VCaP (cell line): Measurements from ENCODE around the gene CETN2.

Source experiments
- H3K27ac ChIP-seq: fragments of 450-650 bp; 2 replicates; pipeline ENCODE4 v1.5.1; 2017
- TF ChIP-seq, protein P1 (sequence below): fragments of 450-650 bp; conservative IDR thresholded peaks from 2 replicates; pipeline ENCODE4 v1.5.1; 2017; ENCODE audit warnings: mild to moderate bottlenecking, moderate library complexity

CETN2 gene

DNA sequence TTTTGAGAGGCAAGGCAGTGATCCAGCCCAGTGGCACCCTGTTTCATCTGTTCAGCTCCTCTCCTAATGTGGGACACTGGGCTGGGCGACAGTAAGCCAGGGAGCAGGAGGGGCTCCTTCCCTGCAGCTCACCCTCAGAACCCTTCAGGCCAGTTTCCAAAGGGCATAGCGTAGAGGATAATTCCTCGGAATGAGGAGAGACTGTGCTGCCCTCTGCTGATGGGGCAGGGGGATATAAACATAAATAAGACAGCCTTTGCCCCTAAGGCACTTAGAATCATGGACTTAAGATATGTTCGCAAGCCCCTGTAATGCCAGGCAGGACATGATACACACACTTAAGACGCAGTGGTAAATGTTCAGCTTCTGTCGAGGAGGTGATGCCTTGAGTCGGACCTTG lies 39.4 kb upstream of the CETN2 start:
- TF ChIP-seq, protein P1, sequence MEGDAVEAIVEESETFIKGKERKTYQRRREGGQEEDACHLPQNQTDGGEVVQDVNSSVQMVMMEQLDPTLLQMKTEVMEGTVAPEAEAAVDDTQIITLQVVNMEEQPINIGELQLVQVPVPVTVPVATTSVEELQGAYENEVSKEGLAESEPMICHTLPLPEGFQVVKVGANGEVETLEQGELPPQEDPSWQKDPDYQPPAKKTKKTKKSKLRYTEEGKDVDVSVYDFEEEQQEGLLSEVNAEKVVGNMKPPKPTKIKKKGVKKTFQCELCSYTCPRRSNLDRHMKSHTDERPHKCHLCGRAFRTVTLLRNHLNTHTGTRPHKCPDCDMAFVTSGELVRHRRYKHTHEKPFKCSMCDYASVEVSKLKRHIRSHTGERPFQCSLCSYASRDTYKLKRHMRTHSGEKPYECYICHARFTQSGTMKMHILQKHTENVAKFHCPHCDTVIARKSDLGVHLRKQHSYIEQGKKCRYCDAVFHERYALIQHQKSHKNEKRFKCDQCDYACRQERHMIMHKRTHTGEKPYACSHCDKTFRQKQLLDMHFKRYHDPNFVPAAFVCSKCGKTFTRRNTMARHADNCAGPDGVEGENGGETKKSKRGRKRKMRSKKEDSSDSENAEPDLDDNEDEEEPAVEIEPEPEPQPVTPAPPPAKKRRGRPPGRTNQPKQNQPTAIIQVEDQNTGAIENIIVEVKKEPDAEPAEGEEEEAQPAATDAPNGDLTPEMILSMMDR: peak; percentile 49
- H3K27ac ChIP-seq: no peak overlapping the region

GRCh38 chrX:152866386-152866785 lies 35.8 kb upstream of the CETN2 start:
- TF ChIP-seq, protein P1: no peak
- H3K27ac ChIP-seq: no peak overlapping the region

DNA sequence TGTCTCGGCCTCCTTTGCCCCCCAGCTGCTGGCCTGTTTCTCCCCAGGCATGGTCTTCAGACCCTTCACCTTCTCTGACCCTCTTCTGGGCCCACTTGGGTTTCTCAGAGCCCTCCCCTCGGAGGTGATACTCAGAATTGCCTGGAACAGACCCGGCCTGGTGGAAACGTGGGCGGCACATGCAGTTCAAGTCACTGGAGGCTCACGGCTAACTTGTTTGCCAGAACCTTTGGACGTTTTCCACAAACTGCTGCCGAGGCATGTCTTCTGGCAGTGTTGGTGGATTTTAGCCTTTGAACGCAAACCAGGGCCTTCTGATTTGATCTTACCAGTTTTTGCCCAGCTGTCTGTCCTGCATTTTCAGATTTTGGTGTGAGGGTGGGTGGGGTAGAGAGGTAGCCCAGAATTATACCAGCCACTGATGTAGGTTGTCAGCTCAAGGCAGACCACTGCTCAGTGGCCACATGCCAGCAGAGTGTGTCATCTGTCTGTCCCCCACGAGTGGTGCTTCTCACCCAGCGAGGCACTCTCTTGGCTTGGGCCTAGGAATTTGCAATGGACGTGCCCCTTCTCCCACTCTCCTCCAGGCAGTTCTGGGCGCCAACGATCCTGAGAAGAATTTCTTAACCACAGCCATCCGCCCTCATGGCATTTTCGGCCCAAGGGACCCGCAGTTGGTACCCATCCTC lies 34.8 kb upstream of the CETN2 start:
- no peak overlapping the region for H3K27ac ChIP-seq
- TF ChIP-seq, protein P1: no peak

GRCh38 chrX:152861826-152862225 lies 31.3 kb upstream of the CETN2 start:
- peak overlapping the region; percentile 75 for H3K27ac ChIP-seq
- TF ChIP-seq, protein P1: no peak

- H3K27ac ChIP-seq: peak overlapping the region; percentile 75
These were observed 30.6 kb upstream of the CETN2 start for GRCh38 chrX:152861116-152861515.

DNA sequence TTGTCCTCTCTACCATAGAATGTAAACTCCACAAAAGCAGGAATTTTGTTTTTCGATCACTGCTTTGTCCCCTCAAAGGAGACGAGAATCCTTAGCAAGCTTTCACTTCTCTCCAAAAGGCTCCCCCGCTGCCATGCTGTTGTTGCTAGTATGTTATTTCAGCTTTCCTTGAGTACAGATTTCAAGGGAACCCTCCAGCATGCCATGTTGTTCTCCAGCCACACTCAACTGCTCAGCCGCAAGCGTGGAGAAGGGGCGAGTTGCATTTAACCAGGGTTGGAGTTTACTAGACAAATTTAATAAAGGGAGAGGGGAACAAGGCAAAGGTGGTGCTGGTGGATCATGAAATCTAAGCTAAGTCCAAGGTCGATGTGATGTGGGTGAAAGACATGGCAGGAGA lies 23.4 kb upstream of the CETN2 start:
- TF ChIP-seq, protein P1: no peak
- no peak overlapping the region for H3K27ac ChIP-seq

More at GRCh38 chrX:152861116-152861515, 30.6 kb upstream of the CETN2 start:
- TF ChIP-seq, protein P1: no peak

GRCh38 chrX:152850465-152850864 lies 19.9 kb upstream of the CETN2 start:
- no peak overlapping the region for H3K27ac ChIP-seq
- TF ChIP-seq, protein P1: no peak
